ENCODE measurements around the gene PBXIP1. TPM values are rescaled to one million over a fixed set of nuclear protein-coding genes. Genes with fewer than 3 reads are reported as not detected.

PBXIP1 gene
- total and polyA plus RNA-seq, 2 of the 13 experiments (the other 11 are each of a cell fraction or from before 2014, with no cell fraction given), result 16.3 to 31.9 TPM

GRCh38 chr1:154945160-154945961 is 10.5 kb downstream of the PBXIP1 start (continued):
- TF ChIP-seq, protein P1, sequence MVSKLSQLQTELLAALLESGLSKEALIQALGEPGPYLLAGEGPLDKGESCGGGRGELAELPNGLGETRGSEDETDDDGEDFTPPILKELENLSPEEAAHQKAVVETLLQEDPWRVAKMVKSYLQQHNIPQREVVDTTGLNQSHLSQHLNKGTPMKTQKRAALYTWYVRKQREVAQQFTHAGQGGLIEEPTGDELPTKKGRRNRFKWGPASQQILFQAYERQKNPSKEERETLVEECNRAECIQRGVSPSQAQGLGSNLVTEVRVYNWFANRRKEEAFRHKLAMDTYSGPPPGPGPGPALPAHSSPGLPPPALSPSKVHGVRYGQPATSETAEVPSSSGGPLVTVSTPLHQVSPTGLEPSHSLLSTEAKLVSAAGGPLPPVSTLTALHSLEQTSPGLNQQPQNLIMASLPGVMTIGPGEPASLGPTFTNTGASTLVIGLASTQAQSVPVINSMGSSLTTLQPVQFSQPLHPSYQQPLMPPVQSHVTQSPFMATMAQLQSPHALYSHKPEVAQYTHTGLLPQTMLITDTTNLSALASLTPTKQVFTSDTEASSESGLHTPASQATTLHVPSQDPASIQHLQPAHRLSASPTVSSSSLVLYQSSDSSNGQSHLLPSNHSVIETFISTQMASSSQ (IDR thresholded peaks at IDR 0.05; ENCODE audit: low read depth), result no peak
- TF ChIP-seq, protein P1 (CRISPR knock-in tag; IDR thresholded peaks at IDR 0.05; ENCODE audit: borderline replicate concordance), result no peak
- no peak for TF ChIP-seq ZNF253 (CRISPR knock-in tag; IDR thresholded peaks at IDR 0.05; ENCODE audit: borderline replicate concordance)
- TF ChIP-seq THAP9 (CRISPR knock-in tag; IDR thresholded peaks at IDR 0.05; ENCODE audit: borderline replicate concordance), result peak; percentile 6; the same call in 1 of the 2 replicates
- no peak for TF ChIP-seq CHD4 (IDR thresholded peaks at IDR 0.05; ENCODE audit: borderline replicate concordance, low read length)
- no peak for TF ChIP-seq ZNF747 (CRISPR knock-in tag; IDR thresholded peaks at IDR 0.05; ENCODE audit: borderline replicate concordance)
- no peak for TF ChIP-seq TMF1 (CRISPR knock-in tag; IDR thresholded peaks at IDR 0.05; ENCODE audit: low read depth)
- TF ChIP-seq ZKSCAN5 (CRISPR knock-in tag; IDR thresholded peaks at IDR 0.05), result no peak
- no peak for TF ChIP-seq ZNF709 (CRISPR knock-in tag; IDR thresholded peaks at IDR 0.05)
- no peak for TF ChIP-seq KLF11 (CRISPR knock-in tag; IDR thresholded peaks at IDR 0.05)
- no peak for TF ChIP-seq ZNF510 (CRISPR knock-in tag; IDR thresholded peaks at IDR 0.05; ENCODE audit: low read depth)
- TF ChIP-seq ZNF646 (CRISPR knock-in tag; IDR thresholded peaks at IDR 0.05), result no peak
- TF ChIP-seq EZH2 (conservative IDR thresholded peaks at IDR 0.05; ENCODE audit: low read depth, low read length), result no peak
- TF ChIP-seq ELF3 (CRISPR knock-in tag; IDR thresholded peaks at IDR 0.05), result 0 out of 2 replicates have a peak, but pooled peaks have one; percentile 1
- no peak for TF ChIP-seq ZFP82 (CRISPR knock-in tag; IDR thresholded peaks at IDR 0.05; ENCODE audit: borderline replicate concordance)
- no peak for TF ChIP-seq ZSCAN29 (CRISPR knock-in tag; conservative IDR thresholded peaks at IDR 0.05)
